NCI-H128 (cell line): ENCODE results near the gene PDZRN3.
"Not testable (repeated sequence)": the region's sequence is repeated elsewhere in the genome, so short reads cannot be mapped to it uniquely, and the experiment has no call there.

Source experiments
- DNase-seq: peaks from one replicate; lab custom pipeline; 2025; ENCODE audit not compliant: unreplicated experiment; lab: John Stamatoyannopoulos, UW

PDZRN3 gene

DNA sequence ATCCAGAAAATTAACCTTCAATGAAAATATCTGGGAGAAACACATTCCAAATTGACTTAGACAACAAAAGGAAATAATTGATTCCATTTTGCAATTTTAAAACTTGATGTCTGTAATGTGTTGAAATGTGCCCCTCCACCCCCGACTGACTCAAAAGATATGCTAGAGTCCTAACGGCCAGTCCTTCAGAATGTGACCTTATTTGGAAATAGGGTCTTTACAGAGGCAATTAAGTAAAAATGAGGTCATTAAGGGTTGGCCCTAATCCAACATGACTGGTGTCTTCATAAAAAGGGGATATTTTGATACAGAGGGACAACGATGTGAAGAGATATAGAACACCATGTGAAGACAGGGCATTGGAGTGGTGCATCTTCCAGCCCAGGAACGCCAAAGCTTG lies 153.9 kb downstream of the PDZRN3 start:
- DNase-seq, result no peak

DNA sequence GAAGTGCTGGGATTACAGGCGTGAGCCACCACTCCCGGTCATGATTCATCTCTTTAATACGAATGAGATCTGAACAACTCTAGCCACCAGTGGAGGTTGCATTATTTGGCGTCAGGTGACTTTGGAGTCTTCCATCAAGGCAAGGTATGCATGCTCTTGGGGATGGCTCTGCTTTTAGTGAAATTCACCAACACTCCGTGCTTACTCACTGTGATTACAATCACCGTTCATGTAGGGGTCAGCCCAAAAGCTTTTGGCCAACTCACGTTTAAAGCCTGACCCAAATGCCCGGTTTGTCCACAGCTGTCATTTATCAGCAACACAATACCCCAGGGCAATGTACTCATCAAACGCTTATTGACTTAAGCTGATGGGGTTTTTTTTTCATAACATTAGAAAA lies 155.4 kb downstream of the PDZRN3 start:
- no peak for DNase-seq

DNA sequence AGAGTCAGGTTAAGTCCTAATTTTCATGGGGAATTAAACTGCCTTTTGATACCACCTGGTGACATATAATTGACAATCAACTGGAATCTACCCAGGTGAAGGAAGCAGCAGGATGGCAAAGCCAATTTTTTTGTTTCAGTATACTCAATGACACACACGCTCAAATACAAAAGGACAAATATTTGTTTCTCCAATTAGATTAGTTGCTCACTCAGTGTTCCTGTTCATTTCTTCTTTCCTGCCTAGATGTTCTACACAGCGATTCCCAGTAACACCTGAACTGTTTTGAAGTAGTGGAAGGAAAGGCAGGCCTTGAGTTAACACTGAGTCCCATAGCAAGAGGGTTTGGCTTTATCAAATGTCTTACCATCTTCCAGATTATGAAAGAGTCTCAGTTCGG lies 157.5 kb downstream of the PDZRN3 start:
- DNase-seq, result no peak

DNA sequence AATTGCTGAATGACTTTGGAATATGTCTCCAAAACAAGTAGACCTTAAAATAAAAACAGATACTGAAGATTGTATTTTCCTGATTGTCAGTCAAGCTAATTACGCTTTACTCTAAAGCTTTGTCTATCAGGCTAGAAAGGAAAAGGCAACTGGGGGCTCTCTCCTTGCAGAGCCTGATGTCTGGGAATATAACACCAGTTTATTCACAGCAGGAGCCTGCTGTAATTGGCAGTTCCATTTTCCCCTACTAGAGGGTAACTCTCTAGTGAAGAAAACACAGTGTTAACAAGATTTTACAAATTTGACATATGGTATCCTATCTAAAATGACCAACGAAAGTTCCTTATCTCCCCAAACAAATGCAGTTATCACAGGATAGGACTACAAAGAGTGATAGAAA lies 158.8 kb downstream of the PDZRN3 start:
- no peak for DNase-seq

DNA sequence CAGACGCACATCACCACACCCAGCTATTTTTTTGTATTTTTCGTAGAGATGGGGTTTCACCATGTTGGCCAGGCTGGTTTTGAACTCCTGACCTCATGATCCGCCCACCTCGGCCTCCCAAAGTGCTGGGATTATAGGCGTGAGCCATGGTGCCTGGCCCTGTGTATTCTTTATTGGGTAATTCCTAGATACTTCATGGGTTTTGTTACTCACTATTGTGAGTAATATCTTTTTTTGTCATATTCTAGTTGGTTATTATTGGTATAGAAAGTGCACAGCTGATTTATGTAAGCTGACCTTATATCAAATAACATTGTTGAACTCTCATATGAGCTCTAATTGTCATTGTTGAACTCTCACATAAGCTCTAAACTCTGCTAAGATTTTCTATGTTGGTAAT lies 160.6 kb downstream of the PDZRN3 start:
- not testable (repeated sequence) for DNase-seq

DNA sequence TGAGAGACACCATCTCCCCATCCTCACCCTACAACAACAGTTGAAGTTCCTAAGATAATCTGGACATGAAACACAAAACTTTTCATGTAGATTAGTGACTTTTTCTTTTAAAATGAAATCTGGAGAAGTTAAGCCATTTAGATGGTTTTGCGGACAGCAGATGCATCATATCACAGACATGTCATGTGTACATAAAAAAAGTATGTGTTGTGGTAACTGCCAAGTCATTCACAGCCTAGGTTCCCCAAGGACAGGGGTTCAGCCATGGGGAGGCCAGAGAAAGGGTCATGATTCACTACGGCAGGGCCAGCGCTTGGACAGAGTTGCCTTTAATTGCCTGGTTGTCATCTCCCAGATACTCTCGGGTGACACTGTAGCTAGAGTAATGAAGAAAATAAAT lies 163.2 kb downstream of the PDZRN3 start:
- no peak for DNase-seq

DNA sequence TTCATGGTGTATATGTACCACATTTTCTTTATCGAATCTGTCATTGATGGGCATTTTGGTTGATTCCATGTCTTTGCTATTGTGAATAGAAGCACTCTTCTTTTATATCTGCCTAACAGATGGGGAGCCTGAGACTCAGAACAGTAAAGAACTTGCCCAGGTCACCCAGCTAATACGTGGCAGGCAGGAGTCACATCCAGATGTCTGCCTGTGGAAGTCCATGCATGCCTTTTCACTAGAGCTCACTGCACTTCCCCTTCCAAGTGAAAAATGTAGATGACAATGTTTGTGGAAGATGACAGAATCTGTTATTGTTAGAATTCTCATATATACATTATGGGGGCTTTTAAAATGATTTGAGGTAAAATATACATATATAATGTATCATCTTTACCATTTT lies 165.0 kb downstream of the PDZRN3 start:
- DNase-seq, result no peak

DNA sequence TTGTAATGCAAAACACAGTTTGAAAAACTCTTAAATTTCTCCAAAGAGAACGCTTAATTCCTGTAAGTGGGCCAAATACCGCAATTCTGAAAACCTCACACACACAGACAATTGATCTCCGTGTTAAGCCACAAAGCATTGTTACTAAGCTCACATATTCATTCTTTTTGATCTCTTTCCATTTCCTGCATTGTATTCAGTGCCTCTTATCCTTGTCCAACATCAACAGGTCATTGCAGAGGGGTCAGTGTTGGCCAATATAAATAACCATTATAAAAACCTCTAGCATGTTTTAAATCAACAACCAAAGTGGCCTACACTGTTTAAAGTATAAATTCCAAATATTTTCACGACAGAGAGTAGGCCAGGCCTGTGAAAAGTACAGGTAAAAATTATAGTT lies 171.1 kb downstream of the PDZRN3 start:
- DNase-seq, result no peak

DNA sequence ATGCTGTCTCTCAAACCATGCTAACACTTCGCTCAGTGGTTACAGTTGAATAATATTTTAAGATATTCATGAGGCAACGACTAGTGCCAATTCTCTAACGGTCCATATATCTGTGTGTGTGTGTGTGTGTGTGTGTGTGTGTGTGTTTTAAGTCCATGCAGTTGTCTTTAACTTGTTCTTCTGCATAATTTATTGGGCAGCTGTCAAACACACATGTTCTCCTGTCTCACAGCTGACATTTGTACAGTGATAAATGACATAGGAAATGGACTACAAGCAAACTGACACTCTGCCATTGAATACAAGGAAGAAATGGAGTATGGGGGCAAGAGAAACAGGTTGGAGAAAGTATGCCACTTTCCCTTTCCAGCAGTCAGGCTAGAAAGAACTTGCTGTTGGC lies 172.0 kb downstream of the PDZRN3 start:
- no peak for DNase-seq

DNA sequence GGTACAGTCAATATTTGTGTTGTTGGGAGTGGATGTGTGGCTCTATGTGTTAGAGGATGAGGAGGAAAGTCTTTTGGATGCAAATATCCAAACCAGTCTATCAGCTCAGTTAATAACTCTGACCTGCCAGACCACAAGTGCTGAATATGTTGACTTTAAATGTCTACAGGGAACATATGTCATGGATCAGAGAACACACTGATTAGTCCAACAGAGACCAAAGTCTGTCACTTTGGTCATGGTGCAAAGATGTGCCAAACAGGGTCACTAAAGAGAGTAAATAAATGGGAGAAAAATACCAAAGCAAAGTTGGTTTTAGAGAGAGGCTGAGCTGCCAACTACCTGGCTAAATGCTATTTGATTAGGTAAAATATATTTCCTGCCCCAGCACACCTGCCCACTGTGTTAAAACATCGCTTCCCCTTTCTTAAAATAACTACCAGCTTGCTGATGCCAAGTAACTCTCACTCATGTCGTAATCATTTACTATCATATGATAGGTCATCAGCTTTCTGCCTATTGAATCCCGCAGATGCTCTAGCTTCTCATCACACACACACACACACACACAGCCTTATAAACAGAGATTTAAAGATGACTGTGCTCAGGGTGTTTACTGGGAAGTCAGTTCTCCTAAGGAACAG lies 173.3 kb downstream of the PDZRN3 start:
- no peak for DNase-seq

DNA sequence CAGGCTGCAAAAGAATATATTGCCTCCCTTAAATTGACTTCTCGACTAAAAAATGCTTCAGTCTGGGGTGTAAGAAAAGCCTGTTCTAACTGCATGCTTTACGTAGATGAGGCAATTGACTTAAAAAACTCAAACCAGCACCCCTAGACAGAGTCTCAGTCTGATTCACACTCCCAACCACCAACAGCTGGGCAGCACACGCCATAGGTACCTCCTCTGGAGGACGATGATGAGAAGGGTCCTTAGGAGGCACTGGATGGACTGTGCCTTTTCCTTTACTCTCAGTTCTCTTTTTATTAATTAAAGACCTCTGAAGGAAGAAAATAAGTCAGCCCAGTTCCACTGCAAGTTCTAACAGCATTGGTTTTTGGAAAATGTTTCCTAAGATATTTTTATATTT lies 175.0 kb downstream of the PDZRN3 start:
- DNase-seq, result no peak

DNA sequence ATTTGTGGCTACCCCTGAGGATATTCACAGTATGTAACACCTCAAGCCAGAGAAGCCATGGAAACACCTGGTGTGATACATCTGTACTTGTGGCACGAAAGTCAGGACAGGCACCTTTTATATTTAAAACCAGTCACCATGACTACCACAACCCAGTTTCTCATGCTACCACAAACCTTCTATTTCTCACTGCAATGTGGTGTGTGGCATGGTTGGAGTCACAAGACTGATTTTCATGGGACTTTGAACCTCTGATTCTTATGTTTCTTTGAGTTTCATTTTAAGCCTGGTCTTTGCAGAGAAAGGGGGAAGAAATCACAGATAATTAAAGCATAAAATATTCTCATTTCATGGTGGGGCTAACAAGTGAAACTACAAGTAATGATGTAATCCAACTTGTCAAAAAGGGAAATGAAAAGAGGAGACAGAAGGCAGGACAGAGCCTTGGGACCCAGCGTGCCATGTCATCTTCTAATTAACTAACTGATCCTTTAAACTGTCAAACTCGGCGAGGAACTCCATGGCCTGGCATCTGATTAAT lies 175.9 kb downstream of the PDZRN3 start:
- DNase-seq, result no peak

DNA sequence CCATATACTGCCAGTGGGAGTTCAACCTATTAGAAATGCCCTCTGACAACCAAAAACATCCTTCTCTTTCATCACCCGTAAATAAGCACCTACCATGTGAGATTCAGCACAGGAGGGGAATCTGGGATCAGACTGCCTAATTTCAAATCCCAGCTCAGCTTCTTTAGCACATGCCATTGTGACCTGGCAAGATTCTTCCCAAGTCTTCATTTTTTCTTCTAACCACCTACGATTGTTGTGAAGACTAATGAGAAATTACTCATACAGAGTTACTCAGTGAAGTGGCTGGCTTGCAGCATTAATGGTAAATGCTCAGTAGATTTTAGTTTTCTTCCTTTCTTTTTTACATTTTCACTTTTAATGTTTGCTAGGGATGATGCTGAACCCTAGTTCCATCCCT lies 176.7 kb downstream of the PDZRN3 start:
- no peak for DNase-seq

DNA sequence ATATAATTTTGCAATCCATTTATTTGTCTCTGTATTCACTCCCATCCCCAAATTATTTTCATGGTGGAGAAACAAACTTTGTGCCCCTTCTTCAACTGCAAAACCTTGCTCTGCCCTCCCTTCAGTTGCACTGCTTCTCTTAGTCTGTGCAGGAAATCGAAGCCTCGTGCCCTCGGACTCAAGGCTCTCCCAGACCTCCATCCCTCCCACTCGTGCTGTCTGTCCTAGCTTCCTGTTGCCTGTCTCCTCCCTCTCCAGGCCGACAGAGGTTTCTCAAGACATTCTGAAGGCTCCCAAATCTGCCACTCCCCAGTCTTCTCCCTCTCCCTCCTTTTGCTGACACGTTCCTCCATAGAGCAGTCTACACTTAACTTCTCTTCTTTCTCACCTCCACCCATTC lies 177.6 kb downstream of the PDZRN3 start:
- DNase-seq, result no peak

DNA sequence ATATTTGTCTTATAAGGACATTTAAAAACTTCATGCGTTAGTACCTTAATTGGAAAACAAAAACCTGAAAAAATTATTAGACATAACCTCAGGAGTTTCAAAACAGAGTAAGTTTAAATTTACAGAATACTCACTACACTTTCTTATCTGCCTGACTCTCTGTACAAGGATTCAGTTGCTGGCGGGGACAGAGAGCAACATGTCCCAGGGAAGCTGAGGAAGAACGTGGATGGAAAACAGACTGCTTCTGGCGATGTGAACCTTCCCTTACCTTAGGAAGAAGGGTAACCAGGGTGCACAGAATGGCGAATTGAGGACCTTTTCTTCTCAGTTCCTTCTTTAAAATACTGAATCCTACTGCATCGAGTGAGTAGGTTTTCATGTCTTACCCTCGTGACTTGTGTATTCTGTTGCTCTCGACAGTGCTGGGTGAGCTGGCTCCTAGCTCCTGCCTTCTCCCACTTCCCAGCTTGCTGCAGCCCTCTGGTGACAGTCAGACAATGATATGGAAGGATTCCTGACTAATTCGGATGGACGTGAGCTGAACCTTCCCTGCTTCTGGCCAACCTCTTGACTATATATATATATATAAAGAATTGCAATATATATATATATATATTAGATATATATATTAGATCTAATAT lies 178.2 kb downstream of the PDZRN3 start:
- DNase-seq, result no peak

DNA sequence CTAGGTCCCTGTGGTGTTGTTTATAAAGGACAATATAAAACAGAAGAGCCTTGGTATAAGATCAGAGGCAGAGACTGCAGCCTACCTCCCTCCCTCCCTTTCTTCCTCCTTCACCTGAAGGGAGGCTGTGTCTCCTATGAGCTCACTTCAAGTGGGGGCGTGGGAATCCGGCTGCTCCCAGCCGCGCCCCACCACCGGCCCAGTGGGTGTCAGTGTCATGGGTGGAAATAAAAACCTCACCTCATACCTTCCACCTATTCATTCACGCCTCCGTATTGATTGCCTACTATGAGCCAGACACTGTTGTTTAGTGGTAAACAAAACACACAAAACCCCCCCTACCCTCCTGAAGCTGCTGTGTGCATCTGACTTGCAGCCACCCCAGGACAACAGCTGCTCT lies 181.9 kb downstream of the PDZRN3 start:
- no peak for DNase-seq

DNA sequence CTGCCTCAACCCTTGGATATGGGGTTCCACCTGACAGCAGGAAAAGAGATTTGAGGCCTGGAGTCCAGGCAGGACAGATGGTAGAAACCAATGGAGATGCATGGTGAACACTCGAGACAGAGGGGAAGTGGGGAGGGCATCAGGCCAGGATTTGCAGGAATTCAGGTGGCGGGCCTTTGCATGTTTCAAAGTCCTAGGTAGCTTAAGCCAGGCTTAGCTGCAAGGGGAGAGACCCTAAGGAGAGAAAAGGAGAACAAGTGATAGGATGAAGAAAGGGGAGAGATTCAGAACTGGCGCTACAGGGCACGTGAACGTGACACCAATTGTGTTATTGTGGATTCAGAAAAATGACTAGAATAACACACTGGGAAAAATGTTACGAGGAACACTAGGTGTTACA lies 182.6 kb downstream of the PDZRN3 start:
- no peak for DNase-seq

DNA sequence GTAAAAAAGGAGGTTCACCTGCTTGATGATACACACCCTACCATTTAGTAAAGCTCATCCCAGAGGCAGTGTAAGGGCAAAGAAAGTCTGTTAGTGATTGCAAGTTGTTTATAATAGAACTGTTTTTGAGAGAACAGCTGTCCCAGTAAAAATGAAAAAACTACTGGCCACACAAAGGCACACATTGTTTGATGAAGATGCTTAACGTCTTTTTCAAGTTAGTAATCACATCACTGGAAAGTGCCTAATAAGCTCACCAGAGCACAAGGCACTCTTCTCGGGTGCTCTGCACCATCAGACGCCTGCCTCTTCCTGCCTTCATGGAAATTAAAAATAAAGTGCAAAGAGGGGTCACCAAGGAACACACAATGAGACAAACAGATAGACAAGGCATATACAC lies 186.9 kb downstream of the PDZRN3 start:
- no peak for DNase-seq

DNA sequence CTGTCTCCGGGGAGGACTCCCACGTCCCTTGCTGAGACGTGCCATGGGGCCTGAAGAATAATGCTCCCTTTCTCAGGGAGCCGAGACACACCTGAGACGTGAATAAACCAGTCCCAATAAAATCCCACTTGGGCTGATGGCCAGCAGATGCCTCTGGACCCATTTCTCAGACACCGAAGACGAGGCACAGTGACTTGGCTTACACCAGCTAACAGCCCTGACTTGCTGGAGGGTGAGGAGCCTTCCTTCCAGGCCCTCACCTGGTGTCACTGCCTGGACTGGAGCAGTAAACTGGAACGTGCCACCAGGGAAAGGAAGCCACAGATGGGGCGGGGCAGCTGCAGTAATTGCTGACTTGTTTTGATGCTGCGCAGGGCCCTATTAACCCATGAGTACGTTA lies 189.7 kb downstream of the PDZRN3 start:
- DNase-seq, result no peak

DNA sequence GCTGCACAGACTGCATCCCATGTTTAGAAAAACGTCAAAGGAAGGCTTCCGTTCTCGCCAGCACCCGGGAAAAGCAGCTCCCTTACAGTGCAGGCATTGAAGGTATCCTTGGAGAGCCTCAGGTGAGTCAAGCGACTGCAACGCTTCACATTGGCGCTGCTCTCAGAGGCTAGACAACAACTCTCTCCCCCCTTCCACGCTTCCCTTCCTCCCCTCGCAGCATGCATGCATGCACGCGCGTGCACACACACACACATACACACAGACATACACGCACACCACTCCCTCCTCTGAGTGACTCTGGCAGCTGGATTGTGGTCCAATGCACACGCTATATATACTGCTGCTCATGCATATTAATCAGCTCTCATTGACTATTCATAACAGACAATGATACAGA lies 191.1 kb downstream of the PDZRN3 start:
- DNase-seq, result no peak

DNA sequence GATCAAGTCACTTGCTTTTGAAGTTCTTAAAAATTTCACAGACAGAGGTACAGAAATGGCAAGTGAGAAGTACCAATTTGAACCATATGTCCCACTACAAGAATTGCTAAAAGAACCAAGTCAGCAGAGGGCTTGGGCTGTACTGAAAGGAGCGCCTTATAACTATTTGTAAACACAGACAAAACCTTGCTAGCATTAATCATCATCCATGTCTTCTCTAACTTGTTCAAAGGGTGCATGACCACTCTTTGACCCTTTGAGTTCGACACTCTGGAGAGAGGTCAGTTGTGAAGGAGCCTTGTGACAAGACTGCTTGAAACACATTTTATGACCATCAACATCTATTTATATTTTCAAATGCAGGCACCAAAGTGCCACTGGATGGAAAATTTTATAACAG lies 191.7 kb downstream of the PDZRN3 start:
- DNase-seq, result no peak

DNA sequence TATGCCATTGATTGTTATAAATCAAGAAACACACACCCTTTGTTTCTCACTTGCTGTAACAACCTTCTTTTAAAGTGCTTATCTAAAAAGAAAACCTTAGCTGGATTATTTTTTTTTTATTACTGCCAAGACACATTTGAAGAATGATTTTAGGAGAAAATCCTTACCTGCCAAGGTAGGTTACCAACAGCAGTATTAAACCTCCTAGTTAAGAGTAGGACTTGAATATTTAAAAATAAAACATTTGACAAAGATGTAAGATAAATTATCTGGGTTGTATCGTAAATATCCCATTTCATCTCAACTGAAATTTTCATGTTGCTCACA lies 192.1 kb downstream of the PDZRN3 start:
- no peak for DNase-seq

DNA sequence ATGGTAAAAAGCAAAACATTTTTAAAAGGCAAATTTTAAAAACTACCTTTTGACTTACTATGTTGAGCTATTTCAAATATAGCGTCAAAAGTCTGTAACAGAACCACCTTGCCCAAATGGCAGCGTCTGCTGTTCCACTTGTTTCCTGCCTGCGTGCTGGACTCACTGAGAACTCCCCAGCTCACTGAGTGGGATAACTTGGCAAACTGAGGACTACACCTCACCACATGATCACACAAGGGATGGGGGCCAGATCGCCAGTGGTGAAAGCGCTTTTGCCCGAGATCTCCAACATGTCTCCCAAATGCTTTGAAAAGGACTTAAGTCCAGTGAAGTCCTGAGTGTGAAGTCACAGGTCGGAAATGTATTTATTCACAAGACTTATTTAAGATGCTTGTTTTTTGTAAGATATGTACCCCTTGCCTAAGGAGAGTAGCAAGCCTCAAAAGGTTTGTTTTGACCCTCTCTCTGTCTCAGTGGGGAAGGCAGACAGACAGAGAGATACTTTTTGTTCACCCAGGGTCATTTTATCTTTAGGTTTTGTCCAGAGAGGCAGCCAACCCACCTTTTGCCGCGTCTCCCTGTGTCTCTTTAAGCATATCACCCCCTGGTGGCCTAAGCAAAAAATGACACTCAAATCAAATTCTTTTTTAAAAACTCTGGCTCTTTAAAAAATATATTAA lies 192.6 kb downstream of the PDZRN3 start:
- no peak for DNase-seq
